Endothelial cell of umbilical vein (primary cell): ENCODE measurements around the gene TRRAP. TPM values are rescaled to one million over a fixed set of nuclear protein-coding genes. Genes with fewer than 3 reads are reported as not detected.

Experiments used
- BruUV-seq: library from RNA; stranded (reverse); fragments of 400-500 nt; replicated peaks from 2 replicates; lab custom pipeline; 2021; lab: Mats Ljungman, UMichigan
- CTCF ChIA-PET: fragments of 300-600, 350-600 bp; sonication (Branson Sonifier 250); formaldehyde crosslinking; loops from one replicate; lab custom pipeline; 2021; ENCODE audit warnings: antibody characterized with exemption, inconsistent platforms; lab: Charles Lee
- POLR2A ChIA-PET: fragments of 300-600, 350-600 bp; sonication (Branson Sonifier 250); formaldehyde crosslinking; loops from one replicate; lab custom pipeline; 2021; ENCODE audit warnings: antibody characterized with exemption, inconsistent platforms; lab: Charles Lee
- DNase-seq: peaks from one replicate; pipeline ENCODE4 v3.0.0-alpha.2; 2011; ENCODE audit warnings: low read depth, low spot score
- FAIRE-seq: peaks from 2 replicates; lab custom pipeline; 2011; peaks lifted over from hg19 to GRCh38; lab: Jason Lieb, UNC
- H2AFZ ChIP-seq: 2 replicates; pipeline ENCODE4 v1.6.0; 2012; ENCODE audit warnings: low read depth, low read length, control low read depth, inconsistent platforms
- H3K27ac ChIP-seq: 2 replicates; pipeline ENCODE4 v1.5.1; 2011; ENCODE audit warnings: low read depth, mild to moderate bottlenecking, control low read depth, low read length, moderate library complexity; ENCODE audit not compliant: insufficient read depth
- H3K27me3 ChIP-seq, 2 experiments: 2 replicates each; pipeline versions ENCODE4 v1.6.0 to v1.6.1; 2011; ENCODE audit warnings: low read length in 2 of 2, mixed read lengths in 1 of 2; ENCODE audit not compliant: control insufficient read depth in 2 of 2, insufficient read depth in 2 of 2
- H3K36me3 ChIP-seq, 2 experiments: 2 replicates in 1 of 2; 3 replicates in 1 of 2; pipeline ENCODE4 v1.5.1; 2011; ENCODE audit warnings: low read length in 2 of 2, mild to moderate bottlenecking in 1 of 2, moderate library complexity in 1 of 2; ENCODE audit not compliant: control insufficient read depth in 2 of 2, insufficient read depth in 2 of 2; ENCODE audit errors: extremely low read depth in 1 of 2
- H3K4me1 ChIP-seq: 3 replicates; pipeline ENCODE4 v1.5.1; 2011; ENCODE audit warnings: mild to moderate bottlenecking, low read length; ENCODE audit not compliant: control insufficient read depth, insufficient read depth; ENCODE audit errors: extremely low read depth
- H3K4me2 ChIP-seq: 2 replicates; pipeline ENCODE4 v1.6.1; 2011; ENCODE audit warnings: low read length, control low read depth, mixed read lengths; ENCODE audit not compliant: insufficient read depth
- H3K4me3 ChIP-seq, 3 experiments: fragments of 200-600 bp in 1 of 3; sonication (generic), shearing (Covaris generic) in 1 of 3; replicated peaks in 1 of 3; 2 replicates each; pipeline ENCODE4 v1.5.1; 2011 to 2016; ENCODE audit warnings: control low read depth in 3 of 3, low read length in 3 of 3, mild to moderate bottlenecking in 2 of 3, inconsistent platforms in 1 of 3, low read depth in 1 of 3, moderate library complexity in 1 of 3; ENCODE audit not compliant: insufficient read depth in 1 of 3
- H3K79me2 ChIP-seq: 2 replicates; pipeline ENCODE4 v1.6.0; 2012; ENCODE audit warnings: low read length, inconsistent platforms; ENCODE audit not compliant: control insufficient read depth, insufficient read depth
- H3K9ac ChIP-seq: replicated peaks from 2 replicates; pipeline ENCODE3; 2011; ENCODE audit warnings: low read length, control low read depth; ENCODE audit not compliant: insufficient read depth; ENCODE audit errors: extremely low read depth
- H3K9me1 ChIP-seq: replicated peaks from 3 replicates; pipeline ENCODE4 v1.6.0; 2011; ENCODE audit warnings: mild to moderate bottlenecking, low read length; ENCODE audit not compliant: control insufficient read depth, insufficient read depth; ENCODE audit errors: extremely low read depth
- H3K9me3 ChIP-seq: replicated peaks from 2 replicates; pipeline ENCODE4 v1.5.1; 2012; ENCODE audit warnings: low read length, inconsistent platforms; ENCODE audit not compliant: control insufficient read depth, insufficient read depth
- H4K20me1 ChIP-seq: replicated peaks from 2 replicates; pipeline ENCODE3; 2011; ENCODE audit warnings: mild to moderate bottlenecking, low read length; ENCODE audit not compliant: control insufficient read depth, insufficient read depth; ENCODE audit errors: extremely low read depth
- CTCF ChIP-seq, 2 donors: IDR thresholded peaks; 1 replicate in 1 of 2; 2 replicates in 1 of 2; pipeline ENCODE4 v1.5.1; 2011; ENCODE audit warnings: low read length in 2 of 2, mild to moderate bottlenecking in 2 of 2, moderate library complexity in 2 of 2, control low read depth in 1 of 2, inconsistent platforms in 1 of 2, low read depth in 1 of 2; ENCODE audit not compliant: insufficient read depth in 1 of 2; ENCODE audit errors: extremely low read depth in 1 of 2
- EZH2 ChIP-seq: IDR thresholded peaks from 2 replicates; pipeline ENCODE4 v1.6.1; 2012; ENCODE audit warnings: borderline replicate concordance, low read depth, mild to moderate bottlenecking, moderate library complexity, low read length, inconsistent platforms; ENCODE audit not compliant: severe bottlenecking
- FOS ChIP-seq: IDR thresholded peaks from 2 replicates; pipeline ENCODE4 v1.6.1; 2011; ENCODE audit warnings: mild to moderate bottlenecking, low read length, moderate library complexity, borderline replicate concordance; ENCODE audit not compliant: insufficient read depth
- GATA2 ChIP-seq: IDR thresholded peaks from 2 replicates; pipeline ENCODE4 v1.7.0; 2011; ENCODE audit warnings: low read depth, mild to moderate bottlenecking, moderate library complexity, mixed read lengths, low read length; ENCODE audit not compliant: insufficient read length, insufficient read depth
- JUN ChIP-seq: IDR thresholded peaks from 2 replicates; pipeline ENCODE4 v1.6.1; 2011; ENCODE audit warnings: borderline replicate concordance, low read depth; ENCODE audit not compliant: insufficient read length, insufficient read depth
- MAX ChIP-seq: IDR thresholded peaks from 2 replicates; pipeline ENCODE4 v1.6.1; 2011; ENCODE audit not compliant: insufficient read depth, insufficient read length
- MYC ChIP-seq: IDR thresholded peaks from one replicate; pipeline ENCODE4 v1.6.1; 2011; ENCODE audit warnings: mild to moderate bottlenecking, low read depth, low read length
- POLR2A ChIP-seq: IDR thresholded peaks from 2 replicates; pipeline ENCODE4 v1.6.1; 2012; ENCODE audit warnings: low read depth, mild to moderate bottlenecking, control low read depth, low read length
- POLR2AphosphoS5 ChIP-seq: IDR thresholded peaks from 2 replicates; pipeline ENCODE4 v1.6.1; 2012; ENCODE audit warnings: low read depth, mild to moderate bottlenecking, control low read depth, low read length, moderate library complexity; ENCODE audit not compliant: insufficient read depth
- dilution Hi-C: fragments of 300-500 bp; cut with MboI; formaldehyde crosslinking; loops from one replicate; pipeline ENCODE4 v1.15.0; 2019; ENCODE audit warnings: low sequenced_read_pairs; ENCODE audit not compliant: extremely low pct_ligation_motif_present
- intact Hi-C: fragments of 100-400 bp; cut with micrococcal nuclease; formaldehyde crosslinking; loops from one replicate; pipeline ENCODE4 v1.10.0; 2022
- polyA plus RNA-seq, 4 experiments: library from polyadenylated mRNA; depleted of rRNA in 3 of 4; stranded (reverse) in 3 of 4; unstranded in 1 of 4; fragments of >200 nt; gene quantifications; 2 replicates each; pipeline versions ENCODE4 v1.2.1 to v1.2.3, GENCODE V29; 2011 to 2012; ENCODE audit warnings: missing spikeins in 1 of 4
- total RNA-seq: library from RNA; stranded (reverse); gene quantifications from 2 replicates; pipeline ENCODE4 v1.2.3, GENCODE V29; 2021

The TRRAP gene
- total and polyA plus RNA-seq, 2 donors (not counting 3 experiments of a cell fraction or from before 2014, with no cell fraction given): 21.8 to 45.8 TPM

GRCh38 chr7:98913026-98913425 is 34.7 kb downstream of the TRRAP start:
- no peaks in the 10 kb centered on the region for H3K9me3 ChIP-seq
- H3K4me2 ChIP-seq: no peak overlapping the region
- no peaks in the 10 kb centered on the region for H3K4me1 ChIP-seq
- intact Hi-C loops: no loop called here
- no peaks in the 10 kb centered on the region for H3K79me2 ChIP-seq
- dilution Hi-C loops: no loop called here
- no TSS peak for BruUV-seq
- no peak overlapping the region for H2AFZ ChIP-seq
- H4K20me1 ChIP-seq: no peaks in the 10 kb centered on the region
- H3K4me3 ChIP-seq: no peak overlapping the region
- TF ChIP-seq MAX (no peak), CTCF (IDR thresholded peaks at IDR 0.05; ENCODE audit: extremely low read depth in 1 of 2, insufficient read depth in 1 of 2, low read depth in 1 of 2, low read length in 2 of 2) (no peak), EZH2 (no peak), POLR2AphosphoS5 (no peak), GATA2 (no peak), JUN (no peak), FOS (no peak), MYC (no peak), POLR2A (no peak)
- H3K36me3 ChIP-seq: peaks cover 22 to 49% of the 10 kb centered on the region in 2 experiments
- FAIRE-seq (no peak), DNase-seq (no peak)
- no peak overlapping the region for H3K27ac ChIP-seq
- no peaks in the 10 kb centered on the region for H3K27me3 ChIP-seq
- CTCF ChIA-PET: interaction anchor here (1.2 kb wide), 1 partner anchor 17 kb away, joined by 3 read pairs; no protein-coding TSS in a partner anchor
- POLR2A ChIA-PET: no interaction called here
- no peaks in the 10 kb centered on the region for H3K9me1 ChIP-seq
- H3K9ac ChIP-seq: no peak overlapping the region
